DMS153 (cell line): Measurements from ENCODE around the gene GCLM.
"Not testable (repeated sequence)": the region's sequence is repeated elsewhere in the genome, so short reads cannot be mapped to it uniquely, and the experiment has no call there.

Experiments
- DNase-seq: peaks from one replicate; lab custom pipeline; 2025; lab: John Stamatoyannopoulos, UW

GCLM gene

GRCh38 chr1:93909146-93910050 lies at the start of gene GCLM:
Gene GCLM (minus strand): TSS chr1:93909430. CDS start chr1:93909163, 267 bp downstream.
- DNase-seq: peak; percentile 77

DNA sequence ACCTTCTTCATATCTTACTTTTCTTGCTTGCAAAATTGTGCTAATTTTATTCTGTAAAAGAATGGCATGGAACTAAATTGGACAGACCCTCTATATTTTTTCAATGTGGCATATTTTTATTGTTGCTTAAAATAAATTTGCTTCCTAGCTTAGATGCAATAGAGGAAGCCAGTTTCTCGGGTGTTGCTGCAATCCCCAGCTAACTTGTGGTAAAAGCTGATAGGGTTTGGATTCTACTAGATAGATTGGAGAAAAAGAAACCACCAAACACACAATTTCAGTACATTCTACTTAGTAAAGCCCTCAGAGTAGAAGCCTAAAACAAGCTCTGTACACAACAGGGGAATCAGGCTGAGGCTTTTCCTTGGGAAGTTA lies 49.5 kb upstream of the GCLM start:
- no peak for DNase-seq

GRCh38 chr1:93958032-93958725 lies 48.9 kb upstream of the GCLM start:
- no peak for DNase-seq

GRCh38 chr1:93955765-93956164 lies 46.5 kb upstream of the GCLM start:
- DNase-seq: no peak

- not testable (repeated sequence) for DNase-seq
Measured at GRCh38 chr1:93947002-93947686, 37.9 kb upstream of the GCLM start.

DNA sequence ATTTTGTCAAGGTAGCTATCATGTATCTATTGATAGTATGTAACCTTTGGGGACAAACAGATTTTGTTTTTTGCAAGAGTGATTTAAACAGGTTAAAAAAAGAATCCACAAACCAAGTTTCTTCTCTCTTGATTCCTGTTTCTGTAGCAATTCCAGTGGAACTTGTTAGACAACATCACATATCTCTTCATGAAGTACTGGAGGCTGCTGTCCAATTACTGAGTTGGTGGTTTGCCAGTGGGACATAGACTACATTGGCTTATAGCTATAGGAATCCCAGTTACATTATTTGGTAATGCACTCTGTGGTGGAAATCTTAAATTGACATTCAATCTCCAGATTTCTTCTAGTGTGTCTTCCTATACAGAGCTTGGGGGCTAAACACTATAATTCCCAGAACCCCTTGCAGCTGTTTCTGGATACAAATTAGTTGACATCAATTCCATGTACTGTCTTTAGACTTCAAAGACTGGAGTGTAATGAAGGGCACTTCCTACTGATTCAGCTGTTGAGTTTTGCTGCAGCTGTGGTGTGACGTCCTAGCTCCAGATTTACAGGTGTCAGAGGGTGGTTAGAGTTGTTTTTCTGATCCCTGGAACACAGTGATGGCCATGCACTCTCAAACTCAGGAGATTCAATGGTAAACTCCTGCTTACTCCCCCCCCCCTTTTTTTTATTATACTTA lies 29.4 kb upstream of the GCLM start:
- no peak for DNase-seq

DNA sequence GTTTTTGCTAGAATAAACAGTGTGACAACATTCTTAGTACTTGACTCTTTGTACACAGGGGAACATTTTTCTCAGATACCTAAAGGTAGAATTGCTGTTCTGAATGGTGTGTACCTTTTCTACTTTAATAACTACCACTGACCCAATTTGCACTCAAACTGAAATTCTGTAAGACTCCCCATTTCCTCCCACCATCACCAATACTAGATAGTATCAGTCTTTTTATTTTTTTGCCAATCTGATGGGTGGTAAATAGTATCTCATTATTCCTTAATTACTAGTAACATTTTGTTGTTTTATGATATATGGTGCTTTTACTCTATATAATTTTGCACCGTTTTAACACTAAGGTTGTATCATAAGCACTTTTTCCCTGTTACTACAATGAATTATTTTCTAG lies 28.8 kb upstream of the GCLM start:
- DNase-seq: no peak

- no peak for DNase-seq
Measured at GRCh38 chr1:93925206-93925605, 16.0 kb upstream of the GCLM start.

GRCh38 chr1:93919780-93920179 lies 10.6 kb upstream of the GCLM start:
- DNase-seq: no peak

DNA sequence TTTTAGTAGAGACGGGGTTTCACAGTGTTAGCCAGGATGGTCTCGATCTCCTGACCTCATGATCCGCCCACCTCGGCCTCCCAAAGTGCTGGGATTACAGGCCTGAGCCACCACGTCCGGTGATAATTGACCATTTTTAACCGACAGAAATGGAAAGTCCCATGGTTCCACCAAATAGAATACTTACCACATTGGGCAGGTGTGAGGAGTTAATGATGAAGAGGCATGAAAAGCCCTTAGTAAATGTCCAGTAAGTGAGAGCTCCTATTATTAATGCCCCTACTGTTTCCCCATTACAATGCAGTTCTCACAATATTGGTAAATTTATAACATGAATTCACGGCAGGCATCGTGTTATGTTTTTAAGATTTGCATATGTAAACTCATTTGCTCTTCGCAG lies 8.1 kb upstream of the GCLM start:
- no peak for DNase-seq

DNA sequence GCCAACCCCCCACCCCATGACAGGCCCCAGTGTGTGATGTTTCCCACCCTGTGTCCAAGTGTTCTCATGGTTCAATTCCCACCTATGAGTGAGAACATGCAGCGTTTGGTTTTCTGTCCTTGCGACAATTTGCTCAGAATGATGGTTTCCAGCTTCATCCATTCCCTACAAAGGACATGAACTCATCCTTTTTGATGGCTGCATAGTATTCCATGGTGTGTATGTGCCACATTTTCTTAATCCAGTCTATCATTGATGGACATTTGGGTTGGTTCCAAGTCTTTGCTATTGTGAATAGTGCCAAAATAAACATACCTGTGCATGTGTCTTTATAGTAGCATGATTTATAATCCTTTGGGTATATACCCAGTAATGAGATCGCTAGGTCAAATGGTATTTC lies 1.6 kb upstream of the GCLM start:
- DNase-seq: not testable (repeated sequence)

DNA sequence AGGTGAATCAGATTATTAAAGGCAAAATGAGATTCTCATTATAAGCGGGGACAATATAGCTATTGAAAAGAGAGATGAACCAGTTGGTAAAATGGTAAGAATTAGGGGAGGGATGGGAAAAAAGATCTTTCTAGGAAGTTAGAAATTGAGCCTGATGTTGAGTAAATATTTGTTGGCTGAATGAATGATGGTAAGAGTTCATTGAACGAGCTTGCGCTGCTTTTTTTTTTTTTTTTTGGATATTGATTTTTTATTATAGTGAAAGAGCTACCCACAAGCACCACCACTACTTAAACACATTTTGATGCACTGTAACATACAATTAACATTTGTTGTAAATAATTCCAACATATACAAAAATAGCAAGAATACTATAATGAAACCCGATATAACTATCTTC lies 1.1 kb upstream of the GCLM start:
- no peak for DNase-seq

GRCh38 chr1:93908394-93909145 lies 660 bp downstream of the GCLM start:
- DNase-seq: no peak

- no peak for DNase-seq
Measured at GRCh38 chr1:93907718-93908117, 1.5 kb downstream of the GCLM start.

DNA sequence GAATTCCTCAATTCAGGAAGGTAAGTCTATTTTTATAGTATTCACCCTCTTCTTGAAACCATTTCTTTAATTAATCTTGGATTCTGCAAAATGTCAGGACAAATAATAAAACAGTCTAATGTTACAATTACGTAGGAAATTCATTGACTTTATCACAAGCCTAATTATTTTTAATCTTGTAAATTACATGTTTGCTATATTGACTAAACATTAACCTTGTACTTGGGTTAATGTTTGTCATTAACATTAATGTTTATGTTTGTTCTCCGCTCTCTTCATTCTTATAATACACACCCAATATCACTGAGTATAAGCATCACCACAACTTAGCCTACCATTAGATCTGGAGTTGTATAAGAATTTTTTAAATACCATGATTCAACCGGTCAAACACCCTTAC lies 2.8 kb downstream of the GCLM start:
- DNase-seq: no peak

DNA sequence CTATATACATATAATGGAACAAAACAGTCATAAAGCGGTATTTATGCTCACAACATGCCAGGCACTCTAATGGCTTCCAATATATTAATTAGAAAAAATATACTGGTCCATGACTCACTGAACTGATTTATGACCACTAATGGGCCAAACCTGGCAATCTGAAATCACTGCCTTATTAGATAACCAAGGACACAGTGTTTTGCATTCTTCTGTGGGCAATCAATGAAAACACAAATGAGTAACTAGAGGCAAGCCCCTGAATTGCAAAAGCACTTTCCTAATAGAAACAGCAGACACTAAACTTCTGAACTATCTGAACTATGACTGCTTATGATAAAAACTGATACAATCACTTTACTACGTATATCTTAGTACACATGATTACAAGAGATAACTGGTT lies 3.5 kb downstream of the GCLM start:
- no peak for DNase-seq

GRCh38 chr1:93905051-93905450 lies 4.2 kb downstream of the GCLM start:
- DNase-seq: no peak

DNA sequence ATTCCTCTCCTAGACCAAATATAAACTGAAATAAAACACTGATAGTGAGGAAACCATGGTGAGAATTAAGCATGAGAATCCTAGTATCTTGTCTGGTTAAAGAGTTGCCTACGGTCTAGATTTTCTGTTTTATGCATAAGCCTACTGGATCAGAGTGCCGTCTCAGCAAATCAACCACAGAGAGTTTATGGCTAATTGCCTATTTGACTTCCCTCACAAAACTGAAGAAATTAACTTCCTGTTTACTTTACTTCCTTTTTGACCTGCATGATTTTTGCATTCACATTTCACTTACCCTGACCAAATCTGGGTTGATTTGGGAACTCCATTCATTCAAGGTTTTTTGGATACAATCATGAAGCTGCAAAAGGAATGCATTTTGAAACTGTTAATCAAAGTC lies 5.0 kb downstream of the GCLM start:
- DNase-seq: no peak

DNA sequence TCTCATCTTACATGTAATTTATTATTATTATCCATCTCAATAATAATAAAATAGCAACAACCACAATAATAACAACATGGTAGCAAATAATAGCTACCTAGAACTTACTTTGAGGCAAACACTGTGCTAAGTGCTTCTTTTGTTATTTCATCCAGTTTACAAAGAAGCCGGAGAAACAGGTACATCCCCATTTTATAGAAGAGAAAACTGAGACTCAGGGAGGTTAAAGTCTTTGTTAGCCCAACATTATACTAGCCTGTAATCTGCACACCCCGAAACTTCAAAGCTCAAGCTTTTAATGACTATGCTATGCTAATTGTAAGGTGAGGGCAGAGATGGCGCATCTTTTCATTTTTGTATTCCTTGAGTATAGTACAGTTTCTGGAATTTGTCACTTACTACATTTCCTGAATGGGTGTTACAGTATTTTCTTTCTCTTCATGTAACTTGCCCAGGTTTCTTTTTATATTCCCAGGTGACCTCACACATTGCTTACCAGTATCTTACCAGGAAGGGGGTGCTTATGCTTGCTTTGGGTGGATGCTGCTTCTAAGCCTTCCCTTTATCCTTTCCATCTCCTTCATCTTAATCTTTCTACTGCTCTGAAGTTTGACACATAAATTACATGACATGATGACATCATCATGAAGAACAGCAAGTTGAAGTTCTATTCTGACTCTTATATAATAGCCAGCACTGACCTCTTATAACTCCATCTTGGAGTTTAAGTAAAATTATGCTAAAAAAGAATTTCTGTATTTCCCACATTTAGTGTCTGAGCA lies 8.3 kb downstream of the GCLM start:
- no peak for DNase-seq

- no peak for DNase-seq
Measured at GRCh38 chr1:93899543-93900207, 9.6 kb downstream of the GCLM start.
